HUES48 (cell line): Measurements from ENCODE around the gene LDB2.
A peak's percentile ranks its signal among the peaks of the same experiment; 100 is the strongest.

ENCODE experiments used
- H3K27ac ChIP-seq: one replicate; pipeline ENCODE4 v1.7.0; 2013; ENCODE audit warnings: low read depth, low read length, inconsistent platforms
- H3K27me3 ChIP-seq: 2 replicates; pipeline ENCODE4 v1.6.1; 2013; ENCODE audit warnings: mild to moderate bottlenecking, low read length; ENCODE audit not compliant: control insufficient read depth, insufficient read depth
- H3K36me3 ChIP-seq: 2 replicates; pipeline ENCODE4 v1.6.1; 2013; ENCODE audit warnings: low read length; ENCODE audit not compliant: control insufficient read depth, insufficient read depth
- H3K4me1 ChIP-seq: 2 replicates; pipeline ENCODE4 v1.6.1; 2013; ENCODE audit warnings: mild to moderate bottlenecking, low read length; ENCODE audit not compliant: control insufficient read depth, insufficient read depth
- H3K4me3 ChIP-seq: 2 replicates; pipeline ENCODE4 v1.5.1; 2013; ENCODE audit warnings: mild to moderate bottlenecking, low read depth, low read length
- H3K9ac ChIP-seq: 2 replicates; pipeline ENCODE4 v1.6.1; 2013; ENCODE audit warnings: mild to moderate bottlenecking, low read depth, low read length, moderate library complexity
- H3K9me3 ChIP-seq: 2 replicates; pipeline ENCODE4 v1.6.1; 2013; ENCODE audit warnings: low read length; ENCODE audit not compliant: control insufficient read depth, insufficient read depth

LDB2 gene

GRCh38 chr4:16804581-16804980 lies 93.9 kb downstream of the LDB2 start:
- Histone ChIP-seq H3K9me3 (no peaks in the 10 kb centered on the region), H3K27ac (no peak overlapping the region), H3K4me3 (no peak overlapping the region), H3K36me3 (peaks cover 8% of the 10 kb centered on the region; the same call in 1 of the 2 replicates), H3K4me1 (no peaks in the 10 kb centered on the region), H3K9ac (no peak overlapping the region), H3K27me3 (no peaks in the 10 kb centered on the region)

- no peak overlapping the region for H3K27ac ChIP-seq
- no peaks in the 10 kb centered on the region; the same call in 1 of the 2 replicates for H3K4me1 ChIP-seq
- no peaks in the 10 kb centered on the region for H3K27me3 ChIP-seq
- H3K9me3 ChIP-seq = no peaks in the 10 kb centered on the region
- no peak overlapping the region for H3K9ac ChIP-seq
- peaks cover 8% of the 10 kb centered on the region; the same call in 1 of the 2 replicates for H3K36me3 ChIP-seq
- no peak overlapping the region for H3K4me3 ChIP-seq
Observed at GRCh38 chr4:16802044-16802443, 96.4 kb downstream of the LDB2 start.

- Histone ChIP-seq H3K9me3 (no peaks in the 10 kb centered on the region), H3K36me3 (peaks cover 8% of the 10 kb centered on the region; the same call in 1 of the 2 replicates), H3K27ac (no peak overlapping the region), H3K4me3 (no peak overlapping the region), H3K4me1 (no peaks in the 10 kb centered on the region; the same call in 1 of the 2 replicates), H3K27me3 (no peaks in the 10 kb centered on the region), H3K9ac (no peak overlapping the region)
Observed at GRCh38 chr4:16801356-16801755, 97.1 kb downstream of the LDB2 start.

- no peaks in the 10 kb centered on the region for H3K36me3 ChIP-seq
- H3K4me3 ChIP-seq = no peak overlapping the region
- no peak overlapping the region for H3K9ac ChIP-seq
- H3K27me3 ChIP-seq = no peaks in the 10 kb centered on the region
- no peaks in the 10 kb centered on the region for H3K9me3 ChIP-seq
- peaks cover 14% of the 10 kb centered on the region for H3K4me1 ChIP-seq
- no peak overlapping the region for H3K27ac ChIP-seq
Observed at GRCh38 chr4:16794816-16795445, 103.5 kb downstream of the LDB2 start.

- Histone ChIP-seq H3K9me3 (no peaks in the 10 kb centered on the region), H3K4me1 (peaks cover 29% of the 10 kb centered on the region), H3K36me3 (no peaks in the 10 kb centered on the region)
Observed at GRCh38 chr4:16791460-16791859, 107.0 kb downstream of the LDB2 start.

GRCh38 chr4:16790508-16790907 lies 107.9 kb downstream of the LDB2 start:
- Histone ChIP-seq H3K27me3 (no peaks in the 10 kb centered on the region), H3K4me1 (peaks cover 29% of the 10 kb centered on the region)

More at GRCh38 chr4:16791460-16791859, 107.0 kb downstream of the LDB2 start:
- Histone ChIP-seq H3K9ac (no peak overlapping the region), H3K4me3 (no peak overlapping the region), H3K27ac (no peak overlapping the region), H3K27me3 (no peaks in the 10 kb centered on the region)

GRCh38 chr4:16788868-16789267 lies 109.6 kb downstream of the LDB2 start:
- Histone ChIP-seq H3K36me3 (no peaks in the 10 kb centered on the region), H3K27ac (no peak overlapping the region), H3K9ac (no peak overlapping the region), H3K9me3 (no peaks in the 10 kb centered on the region), H3K4me1 (peaks cover 38% of the 10 kb centered on the region), H3K27me3 (no peaks in the 10 kb centered on the region), H3K4me3 (no peak overlapping the region)

More at GRCh38 chr4:16790508-16790907, 107.9 kb downstream of the LDB2 start:
- H3K27ac ChIP-seq = peak overlapping the region; percentile 38
- H3K36me3 ChIP-seq = no peaks in the 10 kb centered on the region
- H3K4me3 ChIP-seq = no peak overlapping the region
- no peaks in the 10 kb centered on the region for H3K9me3 ChIP-seq
- H3K9ac ChIP-seq = no peak overlapping the region

- H3K27ac ChIP-seq = no peak overlapping the region
- H3K4me1 ChIP-seq = peaks cover 47% of the 10 kb centered on the region
- H3K9me3 ChIP-seq = no peaks in the 10 kb centered on the region
- no peak overlapping the region for H3K9ac ChIP-seq
- H3K4me3 ChIP-seq = no peak overlapping the region
- H3K36me3 ChIP-seq = 0 out of 2 replicates have a peak, but pooled peaks cover 7% of the 10 kb centered on the region
- H3K27me3 ChIP-seq = no peaks in the 10 kb centered on the region
Observed at GRCh38 chr4:16785793-16786527, 112.5 kb downstream of the LDB2 start.

GRCh38 chr4:16783119-16783518 lies 115.3 kb downstream of the LDB2 start:
- H3K4me3 ChIP-seq = no peak overlapping the region
- peaks cover 10% of the 10 kb centered on the region; the same call in 1 of the 2 replicates for H3K36me3 ChIP-seq
- peaks cover 22% of the 10 kb centered on the region for H3K4me1 ChIP-seq
- no peaks in the 10 kb centered on the region for H3K27me3 ChIP-seq
- no peaks in the 10 kb centered on the region for H3K9me3 ChIP-seq
- no peak overlapping the region for H3K9ac ChIP-seq
- peak overlapping the region; percentile 60 for H3K27ac ChIP-seq

- Histone ChIP-seq H3K27ac (no peak overlapping the region), H3K27me3 (no peaks in the 10 kb centered on the region), H3K36me3 (peaks cover 13% of the 10 kb centered on the region; the same call in 1 of the 2 replicates)
Observed at GRCh38 chr4:16779028-16779675, 119.3 kb downstream of the LDB2 start.

GRCh38 chr4:16777726-16778125 lies 120.7 kb downstream of the LDB2 start:
- Histone ChIP-seq H3K27ac (no peak overlapping the region), H3K9me3 (no peaks in the 10 kb centered on the region), H3K4me3 (no peak overlapping the region), H3K27me3 (no peaks in the 10 kb centered on the region), H3K4me1 (peaks cover 26% of the 10 kb centered on the region), H3K36me3 (peaks cover 13% of the 10 kb centered on the region; the same call in 1 of the 2 replicates), H3K9ac (no peak overlapping the region)

More at GRCh38 chr4:16779028-16779675, 119.3 kb downstream of the LDB2 start:
- Histone ChIP-seq H3K9me3 (no peaks in the 10 kb centered on the region), H3K4me1 (peaks cover 40% of the 10 kb centered on the region), H3K9ac (no peak overlapping the region), H3K4me3 (no peak overlapping the region)
